Glomerular endothelial cell (primary cell): ENCODE data around the gene MT2A. TPM values are rescaled to one million over a fixed set of nuclear protein-coding genes. Genes with fewer than 3 reads are reported as not detected.
"Not testable (repeated sequence)": the region's sequence is repeated elsewhere in the genome, so short reads cannot be mapped to it uniquely, and the experiment has no call there.

Source experiments
- DNase-seq: peaks from one replicate; pipeline ENCODE4 v3.0.0-alpha.2; 2011; ENCODE audit warnings: low read depth, low spot score; ENCODE audit errors: extremely low read depth
- total RNA-seq: library from RNA; depleted of rRNA; stranded (reverse); fragments of >200 nt; gene quantifications from 2 replicates; pipeline ENCODE4 v1.2.3, GENCODE V29; 2015

MT2A gene
- total RNA-seq, 1 donor from 2014 or later, result 297 TPM

DNA sequence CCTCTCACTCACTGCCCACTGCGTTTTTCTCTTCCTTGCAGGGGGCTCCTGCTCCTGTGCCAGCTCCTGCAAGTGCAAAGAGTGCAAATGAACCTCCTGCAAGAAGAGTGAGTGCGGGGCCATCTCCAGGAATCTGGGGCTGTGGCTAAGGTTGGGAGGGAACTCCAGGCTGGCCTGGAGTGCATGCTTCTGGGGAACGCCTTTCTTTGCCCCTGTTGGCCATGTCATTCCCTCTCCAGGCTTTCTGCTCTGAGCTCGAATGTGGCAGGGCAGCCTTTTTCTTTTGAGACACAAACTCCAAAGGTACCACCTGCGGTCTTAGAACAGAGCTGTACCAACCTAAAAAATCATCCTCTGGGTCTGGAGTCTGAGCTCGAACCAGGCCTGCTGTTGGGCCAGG, 9.8 kb downstream of the MT2A start:
- DNase-seq, result no peak

DNA sequence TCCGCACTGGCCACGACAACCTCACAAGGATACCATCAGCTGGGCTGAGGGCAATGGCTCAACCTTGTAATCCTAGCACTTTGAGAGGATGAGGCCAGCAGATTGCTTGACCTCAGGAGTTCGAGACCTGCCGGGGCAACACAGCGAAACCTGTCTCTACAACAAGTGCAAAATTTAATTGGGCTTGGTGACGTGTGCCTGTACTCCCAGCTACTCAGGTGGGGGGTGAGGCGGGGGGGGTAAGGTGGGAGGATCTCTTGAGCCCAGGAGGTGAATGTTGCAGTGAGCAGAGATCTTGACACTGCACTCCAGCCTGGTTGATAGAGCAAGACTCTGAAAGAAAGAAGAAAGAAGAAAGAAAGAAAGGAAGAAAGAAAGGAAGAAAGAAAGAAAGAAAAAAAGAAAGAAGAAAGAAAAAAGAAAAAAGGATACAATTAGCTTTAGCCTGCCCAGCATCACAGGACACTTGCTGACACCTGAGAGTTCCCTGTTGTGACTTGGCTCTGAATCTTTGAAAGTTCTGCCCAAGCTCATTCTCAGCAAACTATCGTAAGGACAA, 12.0 kb downstream of the MT2A start:
- no peak for DNase-seq

DNA sequence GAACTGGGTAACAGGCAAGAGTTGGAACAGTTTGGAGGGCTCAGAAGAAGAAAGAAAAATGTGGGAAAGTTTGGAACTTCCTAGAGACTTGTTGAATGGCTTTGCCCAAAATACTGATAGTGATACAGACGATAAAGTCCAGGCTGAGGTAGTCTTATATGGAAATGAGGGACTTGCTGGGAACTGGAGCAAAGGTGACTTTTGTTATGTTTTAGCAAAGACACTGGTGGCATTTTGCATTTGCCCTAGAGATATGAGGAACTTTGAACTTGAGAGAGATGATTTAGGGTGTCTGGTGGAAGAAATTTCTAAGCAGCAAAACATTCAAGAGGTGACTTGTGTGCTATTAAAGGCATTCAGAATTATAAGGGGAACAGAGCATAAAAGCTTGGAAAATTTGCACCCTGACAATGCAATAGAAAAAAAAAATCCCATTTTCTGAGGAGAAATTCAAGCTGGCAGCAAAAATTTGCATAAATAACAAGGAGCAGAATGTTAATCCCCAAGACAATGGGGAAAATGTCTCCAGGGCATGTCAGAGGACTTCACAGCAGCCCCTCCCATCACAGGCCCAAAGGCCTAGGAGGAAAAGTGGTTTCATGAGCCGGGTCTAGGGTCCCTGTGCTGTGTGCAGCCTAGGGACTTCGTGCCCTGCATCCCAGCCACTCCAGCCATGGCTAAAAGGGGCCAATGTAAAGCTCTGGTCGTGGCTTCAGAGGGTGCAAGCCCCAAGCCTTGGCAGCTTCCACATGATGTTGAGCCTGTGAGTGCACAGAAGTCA, 13.5 kb downstream of the MT2A start:
- not testable (repeated sequence) for DNase-seq

DNA sequence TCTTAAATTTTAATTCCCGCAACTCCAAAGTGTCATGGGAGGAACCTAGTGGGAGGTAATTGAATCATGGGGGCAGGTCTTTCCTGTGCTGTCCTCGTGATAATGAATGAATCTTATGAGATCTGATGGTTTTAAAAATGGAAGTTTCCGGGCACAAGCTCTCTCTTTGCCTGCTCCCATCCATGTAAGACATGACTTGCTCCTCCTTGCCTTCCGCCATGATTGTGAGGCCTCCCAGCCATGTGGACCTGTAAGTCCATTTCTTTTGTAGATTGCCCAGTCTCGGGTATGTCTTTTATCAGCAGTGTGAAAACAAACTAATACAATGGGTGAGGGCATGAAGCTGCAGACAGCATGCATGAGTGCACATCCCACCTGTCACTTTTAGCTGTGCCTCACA, 14.8 kb downstream of the MT2A start:
- DNase-seq, result not testable (repeated sequence)

DNA sequence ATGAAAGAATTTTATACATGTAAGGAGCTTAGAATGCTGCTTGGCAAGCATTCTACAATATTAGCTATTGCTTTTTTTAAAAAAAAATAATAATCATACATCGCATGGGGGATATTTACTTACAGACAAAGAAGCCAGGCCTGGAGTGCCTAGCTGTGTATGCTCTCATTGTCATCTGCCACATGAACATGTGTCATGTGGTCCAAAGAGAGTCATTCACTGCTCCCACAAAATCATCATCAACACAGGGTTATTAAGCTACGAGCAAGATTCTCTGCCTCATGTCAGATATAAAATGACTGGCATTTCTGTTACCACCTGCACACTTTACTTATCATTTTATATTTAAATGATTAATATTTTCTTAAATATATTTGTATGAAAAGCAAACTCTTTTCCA, 15.3 kb downstream of the MT2A start:
- no peak for DNase-seq

DNA sequence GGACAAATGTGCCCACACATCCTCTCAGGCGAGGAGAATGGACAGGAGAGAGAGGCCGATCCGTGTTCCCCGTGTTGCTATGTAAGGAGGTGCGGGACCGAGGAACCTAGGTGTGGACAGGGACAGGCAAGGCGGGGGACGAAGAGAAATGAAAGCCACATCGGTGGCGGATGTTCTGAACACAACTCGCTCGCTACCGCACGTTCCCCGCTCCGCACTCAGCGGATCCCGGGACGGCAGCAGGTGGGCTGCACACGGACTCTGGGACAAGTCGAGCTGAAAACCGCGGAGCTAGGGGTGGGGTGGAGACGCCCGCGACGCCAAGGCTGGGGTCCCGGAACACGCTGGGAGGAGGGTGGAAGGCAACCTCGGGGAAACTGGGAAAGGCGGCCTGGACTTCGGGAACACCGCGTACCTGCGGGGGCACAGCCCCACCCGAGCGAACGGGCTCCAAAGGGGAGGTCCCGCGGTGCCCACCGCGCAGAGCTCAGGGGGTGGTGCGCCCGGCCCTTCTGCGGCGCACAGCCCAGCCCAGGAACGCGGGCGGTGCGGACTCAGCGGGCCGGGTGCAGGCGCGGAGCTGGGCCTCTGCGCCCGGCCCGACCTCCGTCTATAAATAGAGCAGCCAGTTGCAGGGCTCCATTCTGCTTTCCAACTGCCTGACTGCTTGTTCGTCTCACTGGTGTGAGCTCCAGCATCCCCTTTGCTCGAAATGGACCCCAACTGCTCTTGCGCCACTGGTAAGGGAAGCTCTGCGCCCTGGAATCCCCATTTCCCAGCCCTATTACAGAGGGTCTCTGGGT, 17.0 kb downstream of the MT2A start, which contains the start of gene MT1E:
Gene MT1E, plus strand, starts transcription at position 642 of the 803 bp plus-strand sequence. Its CDS starts 71 bp downstream, at position 713.
- DNase-seq, result no peak

DNA sequence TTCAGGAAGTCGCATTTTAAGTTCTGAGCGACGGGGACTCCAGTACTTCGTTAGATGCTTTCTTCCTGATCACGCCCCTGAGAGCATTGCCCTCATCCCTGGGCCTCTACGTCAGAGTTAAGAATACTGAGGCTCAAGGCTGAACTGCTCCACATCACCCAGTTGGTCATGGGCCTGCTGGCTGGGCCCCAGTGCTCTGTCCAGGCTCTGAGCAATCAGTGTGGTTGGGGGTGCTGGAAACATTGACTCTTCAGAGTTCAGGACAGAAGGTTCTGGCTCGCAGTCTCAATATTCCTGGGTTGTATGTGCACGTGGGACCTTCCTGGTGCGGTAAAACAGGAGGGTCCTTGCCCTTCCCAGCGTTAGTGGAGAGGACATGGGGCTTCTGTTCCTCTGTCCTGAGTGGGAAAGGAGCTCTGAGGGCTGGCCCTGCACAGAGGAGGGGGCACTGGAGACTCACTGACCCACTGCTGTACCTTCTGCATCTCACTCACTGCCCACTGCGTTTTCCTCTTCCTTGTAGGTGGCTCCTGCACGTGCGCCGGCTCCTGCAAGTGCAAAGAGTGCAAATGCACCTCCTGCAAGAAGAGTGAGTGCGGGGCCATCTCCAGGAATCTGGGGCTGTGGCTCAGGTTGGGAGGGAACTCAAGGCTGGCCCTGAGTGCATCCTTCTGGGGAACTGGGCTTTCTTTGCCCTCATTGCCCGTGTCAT, 17.7 kb downstream of the MT2A start:
- DNase-seq, result no peak

DNA sequence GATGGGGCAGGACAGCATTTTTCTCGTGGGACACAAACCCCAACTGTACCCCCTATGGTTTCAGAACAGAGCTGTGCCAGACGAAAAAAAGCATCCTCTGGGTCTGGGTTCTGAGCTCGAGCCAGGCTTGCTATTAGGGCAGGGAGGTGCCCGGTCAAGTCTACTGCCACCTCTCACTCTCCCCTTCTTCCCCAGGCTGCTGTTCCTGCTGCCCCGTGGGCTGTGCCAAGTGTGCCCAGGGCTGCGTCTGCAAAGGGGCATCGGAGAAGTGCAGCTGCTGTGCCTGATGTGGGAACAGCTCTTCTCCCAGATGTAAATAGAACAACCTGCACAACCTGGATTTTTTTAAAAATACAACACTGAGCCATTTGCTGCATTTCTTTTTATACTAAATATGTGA, 18.3 kb downstream of the MT2A start:
- no peak for DNase-seq

DNA sequence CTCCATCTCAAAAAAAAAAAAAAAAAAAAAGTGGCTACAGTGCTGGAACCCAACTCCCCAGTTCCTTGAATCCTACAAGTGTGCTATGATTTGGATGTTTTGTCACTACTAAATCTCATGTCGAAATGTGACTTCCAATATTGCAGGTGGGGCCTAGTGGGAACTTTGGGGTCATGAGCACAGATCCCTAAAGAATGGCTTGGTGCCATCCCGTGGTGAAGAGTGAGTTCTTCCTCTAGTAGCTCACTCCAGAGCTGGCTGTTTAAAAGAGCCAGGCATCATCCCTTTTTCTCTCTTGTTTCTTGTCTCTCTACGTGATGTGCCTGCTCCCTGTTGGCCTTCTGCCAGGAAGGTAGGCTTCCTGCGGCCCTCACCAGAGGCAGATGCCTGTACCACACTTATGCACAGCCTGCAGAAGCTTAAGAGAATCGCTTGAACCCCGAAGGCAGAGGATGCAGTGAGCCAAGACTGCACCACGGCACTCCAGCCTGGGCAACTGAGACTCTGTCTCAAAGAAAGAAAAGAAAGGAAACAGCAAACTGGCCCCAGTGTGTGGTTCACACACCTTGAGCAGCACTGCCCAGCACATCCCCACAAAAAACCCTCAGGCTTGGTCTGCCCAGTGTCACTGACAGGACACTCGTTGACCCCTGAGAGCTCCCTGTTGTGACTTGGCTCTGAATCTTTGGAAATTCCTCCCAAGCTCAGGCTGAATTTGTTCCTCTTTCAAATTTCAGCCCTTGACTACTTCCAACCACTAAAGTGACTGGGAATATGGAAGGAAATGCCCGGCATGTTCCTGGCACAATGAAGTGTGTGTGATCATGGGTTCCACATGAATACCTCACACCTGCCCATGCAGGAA, 20.3 kb downstream of the MT2A start:
- DNase-seq, result no peak

DNA sequence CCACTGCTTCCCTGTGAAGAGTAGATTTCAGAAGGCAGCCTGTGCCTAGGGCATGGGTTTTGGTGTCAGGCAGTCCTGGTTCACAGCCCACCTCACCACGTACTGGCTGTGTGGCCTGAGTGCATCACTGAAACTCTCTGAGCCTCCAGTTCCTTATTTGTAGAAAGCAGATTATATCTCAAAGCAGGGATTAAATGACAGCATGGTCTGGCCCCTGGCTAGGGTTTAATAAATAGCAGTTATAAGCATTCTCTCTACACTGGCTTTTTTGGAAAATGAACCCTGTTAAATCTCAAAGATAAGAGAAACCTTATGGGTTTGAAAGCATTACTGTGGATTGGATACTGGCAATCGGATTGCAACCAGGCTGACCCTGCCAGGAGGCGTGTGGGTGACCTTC, 21.1 kb downstream of the MT2A start:
- no peak for DNase-seq

DNA sequence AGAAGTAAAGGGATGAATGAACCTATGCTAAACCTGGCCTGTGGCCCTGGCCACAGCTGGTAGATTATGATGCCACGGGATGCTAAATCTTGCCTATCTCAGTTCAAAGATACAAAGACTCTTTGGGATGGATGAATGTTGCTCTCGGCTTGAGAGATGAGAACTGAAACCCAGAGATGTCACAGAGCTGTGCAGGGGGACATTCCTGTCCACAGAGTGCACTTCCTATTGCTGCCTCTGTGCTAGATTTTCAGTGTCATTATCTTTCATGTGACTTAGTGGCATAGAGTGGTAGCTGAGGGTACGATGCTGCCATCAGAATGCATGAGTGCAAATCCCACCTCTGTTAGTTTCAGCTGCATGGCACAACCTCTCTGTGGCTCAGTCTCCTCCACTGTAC, 21.8 kb downstream of the MT2A start:
- no peak for DNase-seq

DNA sequence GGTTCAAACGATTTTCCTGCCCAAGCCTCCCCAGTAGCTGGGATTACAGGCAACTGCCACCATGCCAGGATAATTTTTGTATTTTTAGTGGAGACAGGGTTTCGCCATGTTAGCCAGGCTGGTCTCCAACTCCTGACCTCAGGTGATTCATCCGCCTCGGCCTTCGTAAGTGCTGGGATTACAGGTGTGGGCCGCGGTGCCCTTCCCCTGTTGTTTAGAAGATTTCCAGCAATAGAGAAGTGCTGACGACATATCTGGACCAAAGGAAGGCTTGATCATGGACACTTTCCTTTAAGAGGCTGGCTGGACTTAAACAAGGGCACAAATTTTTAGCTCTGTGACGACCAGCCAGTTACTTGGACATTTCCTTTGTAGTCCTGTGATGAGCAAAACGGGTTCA, 22.8 kb downstream of the MT2A start:
- DNase-seq, result no peak

DNA sequence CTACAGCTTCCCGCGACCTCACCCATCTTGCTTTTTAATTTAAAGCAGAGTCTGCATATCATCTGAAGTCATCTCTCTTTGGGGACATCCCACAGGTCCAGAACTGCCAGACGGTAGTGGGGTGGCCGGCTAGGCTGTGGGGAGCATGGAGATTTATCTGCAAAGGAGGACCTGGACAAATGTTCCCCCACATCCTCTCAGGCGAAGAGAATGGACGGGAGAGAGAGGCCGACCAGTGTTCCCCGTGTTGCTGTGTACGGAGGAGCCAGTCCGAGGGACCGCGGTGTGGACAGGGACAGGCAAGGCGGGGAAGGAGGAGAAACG, 23.4 kb downstream of the MT2A start:
- DNase-seq, result no peak

DNA sequence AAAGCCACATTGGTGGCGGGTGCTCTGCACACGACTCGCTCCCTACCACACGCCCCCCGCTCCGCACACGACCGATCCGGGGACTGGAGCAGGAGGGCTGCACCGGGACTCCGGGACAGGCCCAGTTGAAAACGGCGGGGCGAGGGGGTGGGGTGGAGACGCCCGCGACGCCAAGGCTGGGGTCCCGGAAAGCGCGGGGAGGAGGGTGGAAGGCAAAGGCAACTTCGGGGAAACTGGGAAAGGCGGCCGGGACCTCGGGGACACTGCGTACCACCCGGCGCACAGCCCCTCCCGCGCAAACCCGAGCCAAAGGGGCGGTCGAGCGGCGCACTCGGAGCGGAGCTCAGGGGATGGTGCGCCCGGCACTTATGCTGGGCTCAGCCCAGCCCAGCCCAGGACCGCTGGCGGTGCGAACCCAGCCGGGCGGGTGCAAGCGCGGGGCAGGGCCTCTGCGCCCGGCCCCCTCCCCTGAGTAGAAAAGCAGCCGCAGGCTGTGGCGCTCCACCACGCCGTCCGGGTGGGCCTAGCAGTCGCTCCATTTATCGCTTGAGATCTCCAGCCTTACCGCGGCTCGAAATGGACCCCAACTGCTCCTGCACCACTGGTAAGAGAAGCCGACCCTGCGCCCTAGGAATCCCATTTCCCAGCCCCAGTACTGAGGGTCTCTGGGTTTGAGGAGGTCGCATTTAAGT, 23.9 kb downstream of the MT2A start, which contains the start of gene MT1M:
Gene MT1M, plus strand, starts transcription at position 504 of the 692 bp plus-strand sequence. Its CDS starts 73 bp downstream, at position 577.
- DNase-seq, result no peak

DNA sequence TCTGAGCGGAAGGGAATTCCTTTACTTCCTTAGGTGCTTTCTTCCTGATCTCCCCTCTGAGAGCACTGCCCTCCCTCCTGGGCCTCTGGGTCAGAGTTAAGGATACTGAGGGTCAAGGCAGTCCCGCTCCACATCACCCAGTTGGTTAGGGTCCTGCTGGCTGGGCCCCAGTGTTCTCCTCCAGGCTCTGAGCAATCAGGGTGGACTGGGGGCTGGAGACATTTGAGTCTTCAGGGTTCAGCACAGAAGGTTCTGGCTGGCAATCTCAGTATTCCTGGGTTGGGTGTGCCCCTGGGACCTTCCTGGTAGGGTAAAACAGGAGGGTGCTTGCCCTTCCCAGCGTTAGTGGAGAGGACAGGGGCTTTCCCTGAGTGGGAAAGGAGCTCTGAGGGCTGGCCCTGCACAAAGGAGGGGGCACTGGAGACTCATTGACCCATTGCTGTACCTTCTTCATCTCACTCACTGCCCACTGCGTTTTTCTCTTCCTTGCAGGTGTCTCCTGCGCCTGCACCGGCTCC, 24.5 kb downstream of the MT2A start:
- DNase-seq, result no peak

DNA sequence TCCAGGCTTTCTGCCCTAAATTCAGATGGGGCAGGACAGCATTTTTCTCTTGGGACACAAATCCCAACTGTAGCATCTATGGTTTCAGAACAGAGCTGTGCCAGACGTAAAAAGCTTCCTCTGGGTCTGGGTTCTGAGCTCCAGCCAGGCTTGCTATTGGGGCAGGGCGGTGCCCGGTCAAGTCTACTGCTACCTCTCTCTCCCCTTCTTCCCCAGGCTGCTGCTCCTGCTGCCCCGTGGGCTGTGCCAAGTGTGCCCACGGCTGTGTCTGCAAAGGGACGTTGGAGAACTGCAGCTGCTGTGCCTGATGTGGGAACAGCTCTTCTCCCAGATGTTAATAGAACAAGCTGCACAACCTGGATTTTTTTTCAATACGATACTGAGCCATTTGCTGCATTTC, 25.2 kb downstream of the MT2A start:
- no peak for DNase-seq

DNA sequence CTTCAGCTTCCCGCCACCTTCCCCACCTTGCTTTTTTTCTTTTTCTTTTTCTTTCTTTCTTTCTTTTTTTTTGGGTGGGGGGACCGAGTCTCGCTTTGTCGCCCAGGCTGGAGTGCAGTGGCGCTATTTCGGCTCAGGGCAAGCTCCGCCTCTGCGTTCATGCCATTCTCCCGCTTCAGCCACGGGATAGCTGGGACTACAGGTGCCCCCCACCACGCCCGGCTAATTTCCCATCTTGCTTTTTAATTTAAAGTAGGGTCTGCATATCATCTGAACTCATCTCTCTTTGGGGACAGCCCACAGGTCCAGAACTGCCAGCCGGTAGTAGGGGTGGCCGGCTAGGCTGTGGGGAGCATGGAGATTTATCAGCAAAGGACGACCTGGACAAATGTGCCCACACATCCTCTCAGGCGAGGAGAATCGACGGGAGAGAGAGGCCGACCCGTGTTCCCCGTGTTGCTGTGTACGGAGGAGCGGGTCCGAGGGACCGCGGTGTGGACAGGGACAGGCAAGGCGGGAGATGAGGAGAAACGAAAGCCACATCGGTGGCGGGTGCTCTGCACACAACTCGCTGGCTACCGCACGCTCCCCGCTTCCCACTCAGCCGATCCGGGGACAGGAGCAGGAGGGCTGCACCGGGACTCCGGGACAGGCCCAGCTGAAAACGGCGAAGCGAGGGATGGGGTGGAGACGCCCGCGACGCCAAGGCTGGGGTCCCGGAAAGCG, 26.5 kb downstream of the MT2A start:
- no peak for DNase-seq

DNA sequence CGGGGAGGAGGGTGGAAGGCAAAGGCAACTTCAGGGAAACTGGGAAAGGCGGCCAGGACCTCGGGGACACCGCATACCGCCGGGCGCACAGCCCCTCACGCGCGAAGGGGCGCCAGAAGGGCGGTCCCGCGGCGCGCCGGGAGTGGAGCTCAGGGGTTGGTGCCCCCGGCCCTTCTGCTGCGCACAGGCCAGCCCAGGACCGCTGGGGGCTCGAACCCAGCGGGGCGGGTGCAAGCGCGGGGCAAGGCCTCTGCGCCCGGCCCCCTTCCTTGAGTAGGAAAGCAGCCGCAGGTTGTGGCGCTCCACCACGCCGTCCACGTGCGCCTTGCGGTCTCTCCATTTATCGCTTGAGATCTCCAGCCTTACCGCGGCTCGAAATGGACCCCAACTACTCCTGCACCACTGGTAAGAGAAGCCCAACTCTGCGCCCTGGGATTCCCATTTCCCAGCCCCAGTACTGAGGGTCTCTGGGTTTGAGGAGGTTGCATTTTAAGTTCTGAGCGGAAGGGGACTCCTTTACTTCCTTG, 27.1 kb downstream of the MT2A start:
- DNase-seq, result no peak
